Measurements from ENCODE around the gene UNC119. TPM values are rescaled to one million over a fixed set of nuclear protein-coding genes. Genes with fewer than 3 reads are reported as not detected.

The UNC119 gene
- total and polyA plus RNA-seq, 8 donors: 13.6 to 30.9 (median 17.2) TPM

DNA sequence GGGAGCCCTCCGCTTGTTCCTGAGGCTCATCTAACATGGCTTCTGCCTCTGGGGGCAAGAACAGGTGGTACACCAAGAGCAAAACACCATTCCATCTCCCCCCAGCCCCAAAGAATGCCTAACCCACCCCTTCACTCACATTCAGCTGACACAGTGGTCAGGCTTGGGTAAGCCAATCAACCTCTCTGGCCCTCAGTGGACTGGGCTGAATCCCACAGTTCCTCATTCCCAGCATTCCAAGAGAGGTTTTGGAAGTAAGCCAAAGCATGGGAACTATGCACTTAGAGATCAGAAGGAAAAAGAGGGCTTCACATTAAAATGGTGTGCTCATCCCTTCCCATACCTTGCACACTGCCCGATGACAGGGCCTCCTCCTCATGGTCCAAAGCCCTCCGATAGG lies 11.1 kb upstream of the UNC119 start:
- TF ChIP-seq POLR2AphosphoS5 (IDR thresholded peaks at IDR 0.05): no peak
- no peak for TF ChIP-seq EP300 (IDR thresholded peaks at IDR 0.05)
- TF ChIP-seq, protein P1, sequence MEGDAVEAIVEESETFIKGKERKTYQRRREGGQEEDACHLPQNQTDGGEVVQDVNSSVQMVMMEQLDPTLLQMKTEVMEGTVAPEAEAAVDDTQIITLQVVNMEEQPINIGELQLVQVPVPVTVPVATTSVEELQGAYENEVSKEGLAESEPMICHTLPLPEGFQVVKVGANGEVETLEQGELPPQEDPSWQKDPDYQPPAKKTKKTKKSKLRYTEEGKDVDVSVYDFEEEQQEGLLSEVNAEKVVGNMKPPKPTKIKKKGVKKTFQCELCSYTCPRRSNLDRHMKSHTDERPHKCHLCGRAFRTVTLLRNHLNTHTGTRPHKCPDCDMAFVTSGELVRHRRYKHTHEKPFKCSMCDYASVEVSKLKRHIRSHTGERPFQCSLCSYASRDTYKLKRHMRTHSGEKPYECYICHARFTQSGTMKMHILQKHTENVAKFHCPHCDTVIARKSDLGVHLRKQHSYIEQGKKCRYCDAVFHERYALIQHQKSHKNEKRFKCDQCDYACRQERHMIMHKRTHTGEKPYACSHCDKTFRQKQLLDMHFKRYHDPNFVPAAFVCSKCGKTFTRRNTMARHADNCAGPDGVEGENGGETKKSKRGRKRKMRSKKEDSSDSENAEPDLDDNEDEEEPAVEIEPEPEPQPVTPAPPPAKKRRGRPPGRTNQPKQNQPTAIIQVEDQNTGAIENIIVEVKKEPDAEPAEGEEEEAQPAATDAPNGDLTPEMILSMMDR (IDR thresholded peaks at IDR 0.05): no peak
- TF ChIP-seq POLR2A (IDR thresholded peaks at IDR 0.05): no peak
- no peaks in the 10 kb centered on the region for H3K27me3 ChIP-seq
- WGBS, 5 donors: 87 to 92% (median 92%) methylated on average over 3 of the region's 3 CpGs
- no peak overlapping the region for H3K27ac ChIP-seq
- no peaks in the 10 kb centered on the region for H3K9me3 ChIP-seq
- intact Hi-C loops (cut with DNase I; ENCODE audit: low total_unique reads): no loop called here
- H3K4me1 ChIP-seq: peaks cover 0 to 25% (median 8%) of the 10 kb centered on the region in 4 donors
- peaks cover 38 to 83% (median 70%) of the 10 kb centered on the region in 4 donors for H3K36me3 ChIP-seq
- DNase-seq: no peak
- no peak overlapping the region for H3K4me3 ChIP-seq

DNA sequence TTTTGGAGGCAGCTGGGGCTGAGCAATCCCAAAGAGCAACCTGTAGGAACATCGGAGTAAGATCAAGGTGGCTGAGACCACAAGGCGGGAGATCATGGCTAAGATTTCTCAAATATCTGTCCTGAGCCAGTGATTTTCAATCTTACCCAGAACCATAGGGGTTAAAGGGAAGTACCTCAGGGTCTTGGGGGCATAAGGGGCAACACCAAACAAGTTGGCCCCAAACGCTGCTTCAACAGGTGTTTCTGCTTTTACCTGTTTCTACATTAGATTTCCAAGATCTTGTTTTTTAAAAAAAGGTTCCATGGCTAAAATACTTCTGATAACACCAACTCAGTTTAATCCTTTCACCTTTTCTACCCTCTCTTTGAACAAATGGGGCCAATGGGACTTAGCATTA lies 2.6 kb upstream of the UNC119 start:
- 92 to 98% (median 95%) methylated on average over 3 of the region's 3 CpGs for WGBS, 5 donors
- Histone ChIP-seq H3K9me3 (no peaks in the 10 kb centered on the region), H3K4me3 (no peak overlapping the region), H3K27me3 (no peaks in the 10 kb centered on the region), H3K4me1 (peaks cover 7 to 35% (median 33%) of the 10 kb centered on the region in 4 donors), H3K36me3 (peaks cover 51 to 68% (median 67%) of the 10 kb centered on the region in 4 donors), H3K27ac (no peak overlapping the region)
- TF ChIP-seq EP300 (IDR thresholded peaks at IDR 0.05): no peak
- no peak for TF ChIP-seq POLR2A (IDR thresholded peaks at IDR 0.05)
- no peak for TF ChIP-seq POLR2AphosphoS5 (IDR thresholded peaks at IDR 0.05)
- TF ChIP-seq, protein P1 (IDR thresholded peaks at IDR 0.05): no peak
- DNase-seq: no peak
- intact Hi-C loops (cut with DNase I; ENCODE audit: low total_unique reads): no loop called here

DNA sequence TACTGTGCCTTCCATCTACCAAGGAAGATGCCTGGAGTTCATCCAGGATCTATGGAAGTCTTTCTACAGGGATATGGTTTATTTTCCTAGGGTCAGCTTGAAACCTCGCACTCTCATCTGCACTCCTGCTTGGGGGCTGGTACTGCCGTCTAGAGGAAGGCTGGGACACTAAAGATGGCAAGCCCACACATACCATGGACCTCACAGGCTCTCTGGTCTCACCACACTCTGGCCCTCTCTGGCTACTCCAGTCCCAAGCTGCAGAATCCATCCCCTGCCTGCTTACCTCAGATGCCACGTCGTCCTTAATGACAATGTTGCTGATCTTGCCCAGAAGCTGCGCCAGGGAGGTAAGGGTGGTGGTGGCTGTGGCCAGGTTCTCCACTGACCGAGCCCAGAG lies 2.1 kb upstream of the UNC119 start:
- peaks cover 9 to 39% (median 36%) of the 10 kb centered on the region in 4 donors for H3K4me1 ChIP-seq
- H3K9me3 ChIP-seq: no peaks in the 10 kb centered on the region
- no peak overlapping the region for H3K4me3 ChIP-seq
- H3K27ac ChIP-seq: no peak overlapping the region
- TF ChIP-seq POLR2AphosphoS5 (IDR thresholded peaks at IDR 0.05): no peak
- 78 to 93% (median 84%) methylated on average over 4 to 6 of the region's 6 CpGs for WGBS, 5 donors
- H3K27me3 ChIP-seq: no peaks in the 10 kb centered on the region
- DNase-seq: no peak
- peaks cover 47 to 63% (median 63%) of the 10 kb centered on the region in 4 donors for H3K36me3 ChIP-seq
- intact Hi-C loops (cut with DNase I; ENCODE audit: low total_unique reads): no loop called here

DNA sequence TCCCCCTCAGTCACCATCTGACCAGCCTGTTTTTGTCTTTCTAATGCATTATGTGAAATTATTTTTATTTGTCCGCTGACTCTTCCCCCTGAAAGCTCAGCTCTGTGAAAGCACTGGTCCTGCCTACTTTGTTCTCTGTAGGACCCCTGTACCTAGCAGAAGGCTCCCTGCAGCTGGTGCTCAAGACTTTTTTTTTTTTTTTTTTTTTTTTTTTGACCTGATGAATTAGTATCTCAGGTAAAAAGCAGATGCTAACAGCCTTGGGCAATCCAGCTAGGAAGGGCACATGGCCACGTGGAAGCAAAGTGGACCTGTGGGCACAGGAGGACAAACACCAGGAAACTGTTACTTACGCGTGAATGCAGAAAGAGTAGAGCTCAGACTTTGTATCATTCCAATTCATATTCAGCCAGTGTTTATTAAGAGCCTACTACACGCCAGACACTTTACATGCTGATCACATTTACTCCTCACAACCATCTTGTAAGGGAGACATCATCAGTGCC lies 629 bp upstream of the UNC119 start:
- DNase-seq: no peak
- Histone ChIP-seq H3K27ac (peak overlapping the region in 1 of 5 donors; percentile 76), H3K27me3 (no peaks in the 10 kb centered on the region), H3K4me1 (peaks cover 10 to 52% (median 43%) of the 10 kb centered on the region in 4 donors), H3K9me3 (no peaks in the 10 kb centered on the region), H3K36me3 (peaks cover 43 to 48% (median 48%) of the 10 kb centered on the region in 4 donors), H3K4me3 (peak overlapping the region; percentile 63 to 93 (median 69))
- TF ChIP-seq POLR2AphosphoS5 (IDR thresholded peaks at IDR 0.05) (no peak), POLR2A (IDR thresholded peaks at IDR 0.05) (no peak), EP300 (IDR thresholded peaks at IDR 0.05) (no peak)
- TF ChIP-seq, protein P1 (IDR thresholded peaks at IDR 0.05): no peak
- WGBS, 5 donors: 90 to 98% (median 92%) methylated on average over 5 of the region's 5 CpGs
- intact Hi-C loops (cut with DNase I; ENCODE audit: low total_unique reads): no loop called here

Data from stomach (tissue), 9 donors.